AG09319 (cell line): Measurements from ENCODE around the gene SYK.
"Not testable (repeated sequence)": the region's sequence is repeated elsewhere in the genome, so short reads cannot be mapped to it uniquely, and the experiment has no call there.

ENCODE experiments used
- DNase-seq: peaks from one replicate; pipeline ENCODE4 v3.0.0-alpha.2; 2010; ENCODE audit warnings: low read depth; ENCODE audit errors: extremely low read depth
- CTCF ChIP-seq: IDR thresholded peaks from 2 replicates; pipeline ENCODE4 v1.5.1; 2011; ENCODE audit warnings: low read depth, mild to moderate bottlenecking, inconsistent platforms, low read length, moderate library complexity

SYK gene

GRCh38 chr9:90815944-90816357, 14.3 kb downstream of the SYK start:
- no peak for TF ChIP-seq CTCF
- no peak for DNase-seq

GRCh38 chr9:90816690-90817089, 15.1 kb downstream of the SYK start:
- TF ChIP-seq CTCF, result no peak
- DNase-seq, result no peak

GRCh38 chr9:90818279-90818678, 16.7 kb downstream of the SYK start:
- no peak for TF ChIP-seq CTCF
- no peak for DNase-seq

GRCh38 chr9:90820406-90820805, 18.8 kb downstream of the SYK start:
- DNase-seq, result not testable (repeated sequence)

- DNase-seq, result not testable (repeated sequence)
Measured at GRCh38 chr9:90821236-90821635, 19.6 kb downstream of the SYK start.

- TF ChIP-seq CTCF, result no peak
- DNase-seq, result no peak
Measured at GRCh38 chr9:90821697-90822096, 20.1 kb downstream of the SYK start.

GRCh38 chr9:90822866-90823265, 21.2 kb downstream of the SYK start:
- TF ChIP-seq CTCF, result no peak

GRCh38 chr9:90825586-90825985, 24.0 kb downstream of the SYK start:
- no peak for TF ChIP-seq CTCF
- DNase-seq, result no peak

More at GRCh38 chr9:90822866-90823265, 21.2 kb downstream of the SYK start:
- DNase-seq, result no peak
